AG04449 (cell line): ENCODE results near the gene MKNK2.

Experiments
- CTCF ChIA-PET: fragments of 350-600 bp; formaldehyde crosslinking; extraction: SDS; loops from one replicate; lab custom pipeline; 2021; ENCODE audit warnings: antibody characterized with exemption; lab: Yijun Ruan, JAX
- POLR2A ChIA-PET: fragments of 400-600, 350-600 bp; formaldehyde crosslinking; extraction: SDS; loops from one replicate; lab custom pipeline; 2020; ENCODE audit warnings: antibody characterized with exemption, inconsistent platforms; lab: Yijun Ruan, JAX
- DNase-seq: peaks from one replicate; pipeline ENCODE4 v3.0.0-alpha.2; 2010; ENCODE audit warnings: low read depth, low spot score
- H3K4me3 ChIP-seq: 2 replicates; pipeline ENCODE4 v1.5.1; 2011; ENCODE audit warnings: low read depth, mild to moderate bottlenecking, control low read depth, low read length
- CTCF ChIP-seq: IDR thresholded peaks from one replicate; pipeline ENCODE4 v1.5.1; 2011; ENCODE audit warnings: mild to moderate bottlenecking, moderate library complexity, low read length, control low read depth, inconsistent platforms; ENCODE audit not compliant: insufficient read depth; ENCODE audit errors: missing control alignments

The MKNK2 gene

GRCh38 chr19:2048959-2049740 lies 1.9 kb downstream of the MKNK2 start:
- DNase-seq, result no peak
- peak overlapping the region; percentile 73 for H3K4me3 ChIP-seq
- ChIA-PET POLR2A (interaction anchor here (1.2 to 1.6 kb wide), 3 partner anchors 9 to 24 kb away, joined by 4 read pairs; no protein-coding TSS in a partner anchor), CTCF (interaction anchor here (0.9 to 2.3 kb wide), 5 partner anchors 16 to 43 kb away, joined by 3 to 16 read pairs (median 4); no protein-coding TSS in a partner anchor)
- TF ChIP-seq CTCF, result no peak

DNA sequence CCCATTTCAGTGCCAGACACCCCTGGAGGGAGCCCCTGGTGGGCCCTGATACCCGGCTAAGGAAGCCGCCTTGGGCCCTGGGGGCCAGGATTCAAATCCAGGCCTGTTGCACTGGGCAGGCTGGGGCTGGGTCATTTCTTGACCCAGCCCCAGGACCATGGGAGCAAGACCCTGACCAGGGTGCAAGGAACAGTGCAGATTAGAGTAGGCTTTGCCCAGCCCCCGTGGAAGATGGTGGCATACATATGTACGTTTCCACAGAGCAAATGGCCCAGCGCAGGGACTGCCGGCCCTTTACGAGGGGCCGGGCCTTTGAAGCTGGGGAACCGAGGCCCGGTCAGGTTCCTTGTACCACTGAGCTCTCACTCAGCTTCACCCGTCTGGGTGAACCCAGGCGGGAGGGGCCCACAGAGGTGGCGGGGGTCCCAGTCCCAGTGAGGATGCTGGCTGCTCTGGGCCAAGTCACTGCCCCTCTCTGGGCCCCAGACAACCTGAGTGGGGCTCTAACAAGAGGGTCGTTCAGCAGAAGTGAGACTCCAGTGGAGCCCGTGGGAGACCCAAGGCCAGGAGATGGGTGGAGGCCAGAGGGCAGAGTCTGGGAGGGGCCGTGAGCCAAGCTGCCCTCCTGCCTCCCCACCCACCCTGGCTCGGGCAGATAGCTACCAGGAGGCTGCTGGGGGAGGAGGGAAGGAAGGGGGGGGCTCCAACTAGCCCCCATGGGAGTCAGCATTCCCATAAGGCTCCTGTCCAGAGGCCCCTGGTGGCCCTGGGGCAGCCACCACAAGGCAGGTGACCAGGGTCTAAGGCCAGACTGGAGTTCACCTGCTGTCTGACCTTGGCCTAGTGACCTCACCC lies 2.7 kb downstream of the MKNK2 start:
- POLR2A ChIA-PET, result interaction anchor here (1.2 to 1.6 kb wide), 3 partner anchors 8 to 23 kb away, joined by 4 read pairs; no protein-coding TSS in a partner anchor
- TF ChIP-seq CTCF, result no peak
- DNase-seq, result no peak
- CTCF ChIA-PET, result interaction anchor here (1.2 to 2.3 kb wide), 3 partner anchors 22 to 44 kb away, joined by 3 to 16 read pairs (median 5); no protein-coding TSS in a partner anchor
- H3K4me3 ChIP-seq, result no peak overlapping the region

DNA sequence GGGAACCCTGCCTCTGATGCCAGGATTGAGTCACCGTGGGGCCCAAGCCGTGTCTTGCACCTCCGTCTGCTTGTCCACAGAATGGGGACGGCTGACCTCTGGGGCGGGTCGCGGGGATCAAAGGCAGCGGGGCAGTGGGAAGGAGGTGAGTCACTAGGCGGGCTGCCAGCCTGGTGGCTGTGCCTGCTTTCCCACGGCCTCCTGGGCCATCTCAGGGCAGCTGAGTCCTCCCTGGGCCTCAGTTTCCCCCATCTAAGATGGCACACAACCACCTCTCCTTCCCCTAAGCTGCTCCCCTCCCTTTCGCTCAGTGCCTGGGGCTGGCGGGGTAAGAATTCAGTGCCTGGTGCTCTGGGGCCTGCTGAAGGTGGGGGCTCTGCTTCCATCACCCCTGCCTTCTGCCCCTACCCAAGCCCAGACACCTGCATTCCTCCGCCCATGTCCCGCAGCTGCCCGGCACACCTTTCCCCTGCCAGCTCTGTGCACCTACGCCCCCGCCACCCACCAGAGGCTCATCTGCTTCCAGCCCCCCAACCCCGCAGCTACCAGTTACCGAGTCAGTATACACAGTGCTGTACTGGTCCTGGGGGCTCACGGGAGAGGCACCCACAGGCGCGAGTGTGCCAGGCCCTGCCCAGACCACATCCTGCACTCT lies 3.5 kb downstream of the MKNK2 start:
- POLR2A ChIA-PET, result no interaction called here
- TF ChIP-seq CTCF, result no peak
- no peak overlapping the region for H3K4me3 ChIP-seq
- CTCF ChIA-PET, result interaction anchor here (2.2 to 2.3 kb wide), 2 partner anchors 23 to 28 kb away, joined by 5 to 16 read pairs; no protein-coding TSS in a partner anchor
- no peak for DNase-seq

DNA sequence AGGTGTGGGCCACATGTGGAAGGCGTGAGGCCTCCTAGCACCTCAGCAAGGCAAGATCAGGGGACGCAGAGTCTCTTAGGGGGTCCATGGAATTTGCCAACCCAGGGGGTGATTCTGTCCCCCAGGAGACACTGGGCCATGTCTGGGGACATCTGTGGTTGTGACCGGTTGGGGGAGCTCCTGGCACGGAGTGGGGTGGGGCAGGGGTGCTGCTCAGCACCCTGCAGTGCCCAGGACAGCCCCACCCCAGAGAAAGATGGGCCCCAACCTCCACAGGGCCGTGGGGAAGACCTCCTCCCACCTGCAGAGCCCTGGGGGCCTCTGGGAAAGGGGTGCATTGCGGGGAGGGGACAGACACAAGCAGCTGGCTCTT lies 4.0 kb downstream of the MKNK2 start:
- CTCF ChIA-PET, result interaction anchor here (2.2 to 2.3 kb wide), 2 partner anchors 23 to 28 kb away, joined by 5 to 16 read pairs; no protein-coding TSS in a partner anchor
- POLR2A ChIA-PET, result no interaction called here
- no peak for DNase-seq
- H3K4me3 ChIP-seq, result no peak overlapping the region
- no peak for TF ChIP-seq CTCF

GRCh38 chr19:2046046-2046907 lies 4.8 kb downstream of the MKNK2 start:
- ChIA-PET POLR2A (no interaction called here), CTCF (interaction anchor here (1.3 to 2.2 kb wide), 2 partner anchors 24 to 27 kb away, joined by 3 to 5 read pairs; no protein-coding TSS in a partner anchor)
- no peak for DNase-seq
- no peak for TF ChIP-seq CTCF
- H3K4me3 ChIP-seq, result no peak overlapping the region
